ENCODE results near the gene NR2F1. TPM values are rescaled to one million over a fixed set of nuclear protein-coding genes. Genes with fewer than 3 reads are reported as not detected.

Gene NR2F1
- total RNA-seq, 2 experiments from 2014 or later = not detected

- Mint-ChIP-seq H3K4me3 (peak overlapping the region; percentile 31), H3K27me3 (peaks cover 83% of the 10 kb centered on the region), H3K27ac (no peak overlapping the region), H3K36me3 (ENCODE audit: low read depth) (no peaks in the 10 kb centered on the region), H3K4me1 (ENCODE audit: low read depth) (peaks cover 18% of the 10 kb centered on the region), H3K9me3 (no peaks in the 10 kb centered on the region)
- POLR2A ChIA-PET = no interaction called here
- no peak for TF ChIP-seq CTCF (IDR thresholded peaks at IDR 0.05)
- CTCF ChIA-PET = interaction anchor here (1.0 to 1.5 kb wide), 7 partner anchors 11 to 229 kb away, joined by 3 to 5 read pairs (median 3); partner anchors contain the start of gene NR2F1
- ATAC-seq = peak; percentile 38
- intact Hi-C loops (cut with micrococcal nuclease) = loop anchor here (5.0 kb wide), 1 partner anchor 35 kb away; no protein-coding TSS in a partner anchor
- no peak for DNase-seq
Measured at GRCh38 chr5:93572101-93572607, 10.9 kb upstream of the NR2F1 start.

GRCh38 chr5:93572608-93573353 is 10.2 kb upstream of the NR2F1 start:
- Mint-ChIP-seq H3K27ac (no peak overlapping the region), H3K9me3 (no peaks in the 10 kb centered on the region), H3K27me3 (peaks cover 84% of the 10 kb centered on the region), H3K4me1 (ENCODE audit: low read depth) (peaks cover 18% of the 10 kb centered on the region), H3K36me3 (ENCODE audit: low read depth) (no peaks in the 10 kb centered on the region), H3K4me3 (peak overlapping the region; percentile 8)
- intact Hi-C loops (cut with micrococcal nuclease) = loop anchor here (5.0 kb wide), 1 partner anchor 35 kb away; no protein-coding TSS in a partner anchor
- no peak for ATAC-seq
- TF ChIP-seq CTCF (IDR thresholded peaks at IDR 0.05) = no peak
- POLR2A ChIA-PET = no interaction called here
- CTCF ChIA-PET = interaction anchor here (1.0 to 1.5 kb wide), 4 partner anchors 10 to 228 kb away, joined by 3 to 5 read pairs (median 4); partner anchors contain the start of gene NR2F1
- DNase-seq = no peak

- ATAC-seq (no peak), DNase-seq (no peak)
- intact Hi-C loops (cut with micrococcal nuclease) = loop anchor here (5.0 kb wide), 1 partner anchor 34 kb away; no protein-coding TSS in a partner anchor
- Mint-ChIP-seq H3K27me3 (peaks cover 89% of the 10 kb centered on the region), H3K9me3 (no peaks in the 10 kb centered on the region), H3K36me3 (ENCODE audit: low read depth) (no peaks in the 10 kb centered on the region), H3K4me3 (no peak overlapping the region), H3K27ac (no peak overlapping the region), H3K4me1 (ENCODE audit: low read depth) (peaks cover 18% of the 10 kb centered on the region)
- CTCF ChIA-PET = interaction anchor here (1.3 to 1.5 kb wide), 2 partner anchors 9 to 227 kb away, joined by 3 to 4 read pairs; partner anchors contain the start of gene NR2F1
- POLR2A ChIA-PET = interaction anchor here (0.5 kb wide), 1 partner anchor 211 kb away, joined by 4 read pairs; no protein-coding TSS in a partner anchor
- no peak for TF ChIP-seq CTCF (IDR thresholded peaks at IDR 0.05)
Measured at GRCh38 chr5:93573354-93574351, 9.4 kb upstream of the NR2F1 start.

- Mint-ChIP-seq H3K4me1 (ENCODE audit: low read depth) (peaks cover 18% of the 10 kb centered on the region), H3K27me3 (peaks cover 82% of the 10 kb centered on the region), H3K36me3 (ENCODE audit: low read depth) (no peaks in the 10 kb centered on the region), H3K27ac (no peak overlapping the region), H3K4me3 (no peak overlapping the region), H3K9me3 (no peaks in the 10 kb centered on the region)
- ATAC-seq (no peak), DNase-seq (no peak)
- TF ChIP-seq CTCF (IDR thresholded peaks at IDR 0.05) = no peak
- ChIA-PET POLR2A (no interaction called here), CTCF (interaction anchor here (1.2 to 1.3 kb wide), 2 partner anchors 226 to 257 kb away, joined by 3 read pairs; no protein-coding TSS in a partner anchor)
- intact Hi-C loops (cut with micrococcal nuclease) = loop anchor here (5.0 kb wide), 1 partner anchor 33 kb away; no protein-coding TSS in a partner anchor
Measured at GRCh38 chr5:93574491-93575305, 8.3 kb upstream of the NR2F1 start.
